ENCODE measurements around the gene RAB25.

GRCh38 chr1:156024801-156025200, 36.2 kb upstream of the RAB25 start:
- TF ChIP-seq EP300 (conservative IDR thresholded peaks at IDR 0.05; ENCODE audit: poor library complexity, severe bottlenecking) (no peak), SMC3 (conservative IDR thresholded peaks at IDR 0.05; ENCODE audit: poor library complexity) (no peak), REST (IDR thresholded peaks at IDR 0.05; ENCODE audit: borderline replicate concordance) (no peak), EZH2 (IDR thresholded peaks at IDR 0.05; ENCODE audit: borderline replicate concordance, insufficient read depth, low read length, poor library complexity, severe bottlenecking) (no peak)
- TF ChIP-seq, protein P1, sequence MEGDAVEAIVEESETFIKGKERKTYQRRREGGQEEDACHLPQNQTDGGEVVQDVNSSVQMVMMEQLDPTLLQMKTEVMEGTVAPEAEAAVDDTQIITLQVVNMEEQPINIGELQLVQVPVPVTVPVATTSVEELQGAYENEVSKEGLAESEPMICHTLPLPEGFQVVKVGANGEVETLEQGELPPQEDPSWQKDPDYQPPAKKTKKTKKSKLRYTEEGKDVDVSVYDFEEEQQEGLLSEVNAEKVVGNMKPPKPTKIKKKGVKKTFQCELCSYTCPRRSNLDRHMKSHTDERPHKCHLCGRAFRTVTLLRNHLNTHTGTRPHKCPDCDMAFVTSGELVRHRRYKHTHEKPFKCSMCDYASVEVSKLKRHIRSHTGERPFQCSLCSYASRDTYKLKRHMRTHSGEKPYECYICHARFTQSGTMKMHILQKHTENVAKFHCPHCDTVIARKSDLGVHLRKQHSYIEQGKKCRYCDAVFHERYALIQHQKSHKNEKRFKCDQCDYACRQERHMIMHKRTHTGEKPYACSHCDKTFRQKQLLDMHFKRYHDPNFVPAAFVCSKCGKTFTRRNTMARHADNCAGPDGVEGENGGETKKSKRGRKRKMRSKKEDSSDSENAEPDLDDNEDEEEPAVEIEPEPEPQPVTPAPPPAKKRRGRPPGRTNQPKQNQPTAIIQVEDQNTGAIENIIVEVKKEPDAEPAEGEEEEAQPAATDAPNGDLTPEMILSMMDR (IDR thresholded peaks at IDR 0.05; ENCODE audit: poor library complexity, severe bottlenecking), result no peak
